Prostate gland (tissue), 2 donors: ENCODE results near the gene TMEM132A. TPM values are rescaled to one million over a fixed set of nuclear protein-coding genes. Genes with fewer than 3 reads are reported as not detected.

Experiments used
- DNase-seq: peaks from one replicate; pipeline ENCODE4 v3.0.0-alpha.2; 2019; ENCODE audit warnings: low spot score
- H3K27ac ChIP-seq, 2 donors: fragments of 200-600 bp; sonication (generic); 2 replicates each; pipeline ENCODE4 v1.5.1; 2017 to 2019
- H3K27me3 ChIP-seq: fragments of 200-600 bp; sonication (generic); replicated peaks from 2 replicates; pipeline ENCODE4 v1.5.1; 2019; ENCODE audit not compliant: insufficient read depth
- H3K36me3 ChIP-seq, 2 donors: fragments of 200-600 bp; sonication (generic); 1 replicate in 1 of 2; 2 replicates in 1 of 2; pipeline versions ENCODE4 v1.5.1 to v1.8.1; 2017 to 2019
- H3K4me1 ChIP-seq: fragments of 200-600 bp; sonication (generic); replicated peaks from 2 replicates; pipeline ENCODE4 v1.5.1; 2019
- H3K4me3 ChIP-seq, 2 donors: fragments of 200-600 bp; sonication (generic); 2 replicates each; pipeline ENCODE4 v1.5.1; 2017 to 2019
- H3K9me3 ChIP-seq: fragments of 200-600 bp; sonication (generic); 2 replicates; pipeline ENCODE4 v1.5.1; 2017
- POLR2A ChIP-seq: fragments of 450-650 bp; IDR thresholded peaks from one replicate; pipeline ENCODE4 v1.6.1; 2016; ENCODE audit warnings: antibody characterized with exemption, mild to moderate bottlenecking
- POLR2AphosphoS5 ChIP-seq: sonication (generic); formaldehyde crosslinking; IDR thresholded peaks from one replicate; pipeline ENCODE4 v1.6.1; 2017; ENCODE audit warnings: antibody characterized with exemption
- WGBS: methylation state at CpG from one replicate; pipeline ENCODE4 v1.1.5; 2018; 5-methylcytosine and 5-hydroxymethylcytosine counted together
- intact Hi-C: fragments of 100-400 bp; cut with DNase I; formaldehyde crosslinking; loops from one replicate; pipeline ENCODE4 v1.14.2; 2022
- total RNA-seq, 2 donors: library from RNA; depleted of rRNA; stranded (reverse); fragments of >200 nt; gene quantifications; one replicate each; pipeline ENCODE4 v1.1.0, GENCODE V29; 2016
- TF ChIP-seq, protein P1 (sequence below), 4 experiments: fragments of 200-600 bp in 2 of 4; fragments of 450-650 bp in 2 of 4; sonication (generic) in 2 of 4; IDR thresholded peaks; 1 replicate in 3 of 4; 2 replicates in 1 of 4; pipeline ENCODE4 v1.5.1; 2016 to 2019; ENCODE audit warnings: antibody characterized with exemption in 4 of 4, mild to moderate bottlenecking in 2 of 4, moderate library complexity in 2 of 4

The TMEM132A gene
- total RNA-seq, 2 donors from 2014 or later = 18.7 to 44.5 TPM

DNA sequence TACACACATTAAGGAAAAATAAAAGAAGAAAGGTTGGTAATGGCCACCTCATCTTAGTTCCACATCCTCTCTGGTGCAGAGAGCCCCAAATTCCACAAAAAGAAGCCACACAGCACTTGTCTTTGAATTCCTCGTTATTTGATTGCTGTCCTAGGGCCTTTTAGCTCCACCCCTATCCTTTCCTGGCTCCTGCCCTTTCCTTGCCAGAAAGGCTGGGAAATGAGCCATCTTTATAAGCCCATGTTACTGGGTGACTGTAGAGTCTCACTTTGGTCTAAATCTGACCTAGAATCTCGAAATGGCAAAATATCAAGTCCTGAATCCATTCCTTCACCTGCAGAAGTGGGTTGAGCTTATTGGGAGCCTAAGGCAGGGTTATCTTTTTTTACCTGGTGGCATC, 4.3 kb upstream of the TMEM132A start:
- TF ChIP-seq POLR2AphosphoS5 = no peak
- TF ChIP-seq, protein P1, sequence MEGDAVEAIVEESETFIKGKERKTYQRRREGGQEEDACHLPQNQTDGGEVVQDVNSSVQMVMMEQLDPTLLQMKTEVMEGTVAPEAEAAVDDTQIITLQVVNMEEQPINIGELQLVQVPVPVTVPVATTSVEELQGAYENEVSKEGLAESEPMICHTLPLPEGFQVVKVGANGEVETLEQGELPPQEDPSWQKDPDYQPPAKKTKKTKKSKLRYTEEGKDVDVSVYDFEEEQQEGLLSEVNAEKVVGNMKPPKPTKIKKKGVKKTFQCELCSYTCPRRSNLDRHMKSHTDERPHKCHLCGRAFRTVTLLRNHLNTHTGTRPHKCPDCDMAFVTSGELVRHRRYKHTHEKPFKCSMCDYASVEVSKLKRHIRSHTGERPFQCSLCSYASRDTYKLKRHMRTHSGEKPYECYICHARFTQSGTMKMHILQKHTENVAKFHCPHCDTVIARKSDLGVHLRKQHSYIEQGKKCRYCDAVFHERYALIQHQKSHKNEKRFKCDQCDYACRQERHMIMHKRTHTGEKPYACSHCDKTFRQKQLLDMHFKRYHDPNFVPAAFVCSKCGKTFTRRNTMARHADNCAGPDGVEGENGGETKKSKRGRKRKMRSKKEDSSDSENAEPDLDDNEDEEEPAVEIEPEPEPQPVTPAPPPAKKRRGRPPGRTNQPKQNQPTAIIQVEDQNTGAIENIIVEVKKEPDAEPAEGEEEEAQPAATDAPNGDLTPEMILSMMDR (IDR thresholded peaks at IDR 0.05) = no peak

DNA sequence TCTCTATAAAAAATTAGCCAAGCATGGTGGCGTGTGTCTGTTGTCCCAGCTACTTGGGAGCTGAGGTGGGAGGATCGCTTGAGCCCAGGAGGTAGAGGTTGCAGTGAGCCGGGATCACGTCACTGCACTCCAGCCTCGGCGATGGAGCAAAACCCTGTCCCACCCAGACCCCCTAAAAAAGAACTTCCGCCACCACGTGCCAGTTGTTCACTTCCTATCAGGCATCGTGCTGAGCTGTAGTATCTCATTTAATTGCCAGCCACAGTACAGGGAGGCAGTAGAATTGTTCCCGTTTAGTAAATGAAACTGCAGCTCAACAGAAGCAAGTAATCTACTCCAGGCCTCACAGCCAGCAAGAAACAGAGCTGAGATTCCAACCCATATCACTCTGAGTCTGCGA, 3.0 kb upstream of the TMEM132A start:
- intact Hi-C loops = no loop called here
- H3K36me3 ChIP-seq = peaks cover 9 to 17% of the 10 kb centered on the region in 2 donors
- H3K4me3 ChIP-seq = no peak overlapping the region
- TF ChIP-seq, protein P1 (IDR thresholded peaks at IDR 0.05) = no peak
- no peak for TF ChIP-seq POLR2AphosphoS5
- no peak for TF ChIP-seq POLR2A
- no peak for DNase-seq
- H3K4me1 ChIP-seq = peaks cover 6% of the 10 kb centered on the region
- no peaks in the 10 kb centered on the region for H3K27me3 ChIP-seq
- H3K9me3 ChIP-seq = no peaks in the 10 kb centered on the region
- 90% methylated on average over 11 of the region's 11 CpGs for WGBS
- H3K27ac ChIP-seq = no peak overlapping the region

More for the DNA sequence above, 4.3 kb upstream of the TMEM132A start:
- Histone ChIP-seq H3K27ac (no peak overlapping the region), H3K4me1 (peaks cover 11% of the 10 kb centered on the region), H3K36me3 (peaks cover 9 to 17% of the 10 kb centered on the region in 2 donors), H3K27me3 (no peaks in the 10 kb centered on the region), H3K9me3 (no peaks in the 10 kb centered on the region), H3K4me3 (no peak overlapping the region)
- WGBS = 57% methylated on average over 2 of the region's 2 CpGs
- intact Hi-C loops = no loop called here
- no peak for DNase-seq

DNA sequence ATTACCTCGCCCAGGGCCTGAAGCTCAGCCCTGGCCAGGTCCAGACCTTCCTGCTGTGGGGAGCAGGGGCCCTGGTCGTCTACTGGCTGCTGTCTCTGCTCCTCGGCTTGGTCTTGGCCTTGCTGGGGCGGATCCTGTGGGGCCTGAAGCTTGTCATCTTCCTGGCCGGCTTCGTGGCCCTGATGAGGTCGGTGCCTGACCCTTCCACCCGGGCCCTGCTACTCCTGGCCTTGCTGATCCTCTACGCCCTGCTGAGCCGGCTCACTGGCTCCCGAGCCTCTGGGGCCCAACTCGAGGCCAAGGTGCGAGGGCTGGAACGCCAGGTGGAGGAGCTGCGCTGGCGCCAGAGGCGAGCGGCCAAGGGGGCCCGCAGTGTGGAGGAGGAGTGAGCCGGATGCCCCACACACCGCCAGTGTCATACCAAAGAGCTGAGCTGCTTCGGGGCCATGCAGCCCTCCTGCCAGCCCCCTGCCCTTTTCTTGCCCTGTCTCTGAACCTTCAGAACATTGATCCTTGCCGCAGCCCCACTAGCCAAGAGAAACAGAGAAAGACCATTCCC, 2.4 kb upstream of the TMEM132A start:
- peaks cover 3% of the 10 kb centered on the region for H3K4me1 ChIP-seq
- DNase-seq = no peak
- peaks cover 9 to 17% of the 10 kb centered on the region in 2 donors for H3K36me3 ChIP-seq
- 77% methylated on average over 23 of the region's 23 CpGs for WGBS
- H3K27ac ChIP-seq = no peak overlapping the region
- H3K27me3 ChIP-seq = no peaks in the 10 kb centered on the region
- TF ChIP-seq POLR2A (no peak), POLR2AphosphoS5 (no peak)
- TF ChIP-seq, protein P1 (IDR thresholded peaks at IDR 0.05) = no peak
- H3K9me3 ChIP-seq = no peaks in the 10 kb centered on the region
- intact Hi-C loops = no loop called here
- no peak overlapping the region for H3K4me3 ChIP-seq

DNA sequence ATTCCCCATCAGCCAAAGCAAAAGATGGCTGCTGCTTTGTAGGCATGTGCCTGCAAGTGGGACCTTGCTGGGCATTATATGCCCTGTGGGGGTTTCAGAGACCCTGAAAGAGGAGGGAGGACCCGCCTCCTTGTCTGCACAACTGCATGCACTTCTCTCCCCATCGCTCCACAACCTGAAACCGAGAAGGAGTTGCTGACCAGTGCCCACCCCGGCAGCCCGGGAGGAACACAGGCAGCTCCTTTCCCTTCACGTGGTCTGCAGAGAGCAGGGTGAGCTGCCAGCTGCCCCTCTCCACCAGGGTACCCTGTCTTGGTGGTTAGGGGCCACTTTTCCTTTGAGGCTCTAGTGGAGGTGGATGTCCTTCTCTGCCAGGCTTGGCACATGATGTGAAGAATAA, 1.4 kb upstream of the TMEM132A start:
- TF ChIP-seq, protein P1 (IDR thresholded peaks at IDR 0.05) = no peak
- TF ChIP-seq POLR2A (no peak), POLR2AphosphoS5 (no peak)
- H3K4me3 ChIP-seq = no peak overlapping the region
- no peak overlapping the region for H3K27ac ChIP-seq
- no peaks in the 10 kb centered on the region for H3K9me3 ChIP-seq
- H3K27me3 ChIP-seq = no peaks in the 10 kb centered on the region
- 73% methylated on average over 6 of the region's 6 CpGs for WGBS
- peaks cover 9 to 17% of the 10 kb centered on the region in 2 donors for H3K36me3 ChIP-seq
- intact Hi-C loops = no loop called here
- H3K4me1 ChIP-seq = no peaks in the 10 kb centered on the region
- DNase-seq = no peak

DNA sequence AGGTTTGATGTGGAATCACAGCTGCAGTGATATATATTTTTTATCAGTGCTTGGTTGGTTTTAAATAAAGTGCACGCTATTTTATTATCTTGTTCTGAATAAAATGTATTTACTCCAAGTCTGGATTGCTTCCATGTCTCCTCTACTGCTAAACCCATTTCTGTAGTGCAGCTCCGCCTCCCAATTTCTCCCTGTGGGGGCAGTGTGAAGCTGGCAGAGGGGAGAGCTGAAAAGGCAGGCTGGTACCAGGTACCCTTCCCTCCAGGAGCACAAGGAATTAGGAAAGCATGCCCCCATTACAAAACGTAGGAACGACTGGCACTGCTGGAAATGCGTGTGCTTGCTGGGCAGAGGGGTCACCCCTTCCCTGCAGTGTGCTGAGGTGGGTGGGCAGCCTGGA, 934 bp upstream of the TMEM132A start:
- H3K27me3 ChIP-seq = no peaks in the 10 kb centered on the region
- H3K4me1 ChIP-seq = no peaks in the 10 kb centered on the region
- TF ChIP-seq, protein P1 (IDR thresholded peaks at IDR 0.05) = no peak
- TF ChIP-seq POLR2AphosphoS5 = no peak
- TF ChIP-seq POLR2A = no peak
- 58% methylated on average over 5 of the region's 5 CpGs for WGBS
- no peak overlapping the region for H3K4me3 ChIP-seq
- no peak for DNase-seq
- H3K9me3 ChIP-seq = no peaks in the 10 kb centered on the region
- intact Hi-C loops = no loop called here
- H3K36me3 ChIP-seq = peaks cover 9 to 17% of the 10 kb centered on the region in 2 donors
- H3K27ac ChIP-seq = no peak overlapping the region
